ENCODE results near the gene PLPP1.

PLPP1 gene

DNA sequence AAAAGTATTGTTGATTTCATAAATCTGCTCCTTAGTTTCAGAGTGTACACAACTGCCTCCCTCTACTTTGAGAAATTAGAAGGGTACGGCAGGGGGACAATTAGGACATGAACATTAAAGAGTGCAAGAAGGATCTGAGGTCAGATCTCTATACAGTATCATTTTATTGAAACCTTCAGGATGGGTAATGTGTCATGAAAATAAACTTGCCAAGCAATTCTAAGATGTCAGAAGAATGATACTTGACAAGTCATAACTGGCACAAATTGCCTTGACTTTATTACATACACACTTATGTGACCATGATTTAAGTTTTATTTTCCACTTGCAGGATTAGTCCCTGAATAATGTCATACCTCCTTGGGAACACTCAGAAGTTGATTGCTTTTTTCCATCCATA is 92.8 kb downstream of the PLPP1 start:
- Histone ChIP-seq H3K9me3 (ENCODE audit: control insufficient read depth, low read length) (no peaks in the 10 kb centered on the region), H3K4me3 (ENCODE audit: low read depth, low read length) (no peak overlapping the region), H3K4me1 (peaks cover 8% of the 10 kb centered on the region), H3K9ac (no peak overlapping the region), H2AFZ (no peak overlapping the region), H3K36me3 (ENCODE audit: control insufficient read depth, insufficient read depth, low read length) (no peaks in the 10 kb centered on the region), H3K4me2 (ENCODE audit: low read length) (no peak overlapping the region), H3K27ac (no peak overlapping the region), H3K79me2 (no peaks in the 10 kb centered on the region), H3K27me3 (ENCODE audit: control insufficient read depth, insufficient read depth, low read length) (no peaks in the 10 kb centered on the region)
- TF ChIP-seq, protein P1, sequence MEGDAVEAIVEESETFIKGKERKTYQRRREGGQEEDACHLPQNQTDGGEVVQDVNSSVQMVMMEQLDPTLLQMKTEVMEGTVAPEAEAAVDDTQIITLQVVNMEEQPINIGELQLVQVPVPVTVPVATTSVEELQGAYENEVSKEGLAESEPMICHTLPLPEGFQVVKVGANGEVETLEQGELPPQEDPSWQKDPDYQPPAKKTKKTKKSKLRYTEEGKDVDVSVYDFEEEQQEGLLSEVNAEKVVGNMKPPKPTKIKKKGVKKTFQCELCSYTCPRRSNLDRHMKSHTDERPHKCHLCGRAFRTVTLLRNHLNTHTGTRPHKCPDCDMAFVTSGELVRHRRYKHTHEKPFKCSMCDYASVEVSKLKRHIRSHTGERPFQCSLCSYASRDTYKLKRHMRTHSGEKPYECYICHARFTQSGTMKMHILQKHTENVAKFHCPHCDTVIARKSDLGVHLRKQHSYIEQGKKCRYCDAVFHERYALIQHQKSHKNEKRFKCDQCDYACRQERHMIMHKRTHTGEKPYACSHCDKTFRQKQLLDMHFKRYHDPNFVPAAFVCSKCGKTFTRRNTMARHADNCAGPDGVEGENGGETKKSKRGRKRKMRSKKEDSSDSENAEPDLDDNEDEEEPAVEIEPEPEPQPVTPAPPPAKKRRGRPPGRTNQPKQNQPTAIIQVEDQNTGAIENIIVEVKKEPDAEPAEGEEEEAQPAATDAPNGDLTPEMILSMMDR (IDR thresholded peaks at IDR 0.05): no peak

DNA sequence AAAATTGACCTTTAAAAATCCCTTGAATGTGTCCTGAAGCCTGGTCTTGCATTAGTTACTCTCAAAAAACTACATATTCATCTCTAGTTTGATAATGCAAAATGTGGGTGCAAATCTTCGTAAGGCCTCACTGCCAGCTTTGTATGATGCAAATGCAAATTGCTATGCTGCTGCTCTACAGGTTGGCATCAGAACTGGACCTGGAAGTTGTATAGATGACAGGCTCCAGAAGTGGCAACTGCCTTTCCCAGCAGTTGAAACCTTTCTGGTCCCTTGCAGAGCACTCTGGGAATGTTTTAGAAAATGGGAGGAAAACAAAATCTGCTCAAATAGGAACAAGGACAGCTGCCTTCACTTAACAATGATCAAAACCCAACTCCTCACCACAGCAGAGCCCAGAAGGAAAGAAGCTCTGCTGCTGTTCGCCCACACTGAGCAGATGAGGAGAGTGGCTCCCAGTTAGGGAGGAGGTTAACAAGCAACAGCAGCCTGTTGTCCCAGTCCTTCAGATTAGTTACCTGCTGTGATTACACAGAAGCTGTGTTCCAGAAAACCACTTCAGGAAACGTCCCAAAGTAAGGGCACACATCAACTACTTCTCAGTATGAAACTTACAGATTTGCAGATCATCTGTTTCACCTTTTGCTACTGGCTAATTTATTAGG is 93.5 kb downstream of the PLPP1 start:
- no peak overlapping the region for H2AFZ ChIP-seq
- H3K4me1 ChIP-seq: peaks cover 8% of the 10 kb centered on the region
- H3K79me2 ChIP-seq: no peaks in the 10 kb centered on the region
- H3K9me3 ChIP-seq (ENCODE audit: control insufficient read depth, low read length): no peaks in the 10 kb centered on the region
- H3K27ac ChIP-seq: no peak overlapping the region
- H3K4me3 ChIP-seq (ENCODE audit: low read depth, low read length): no peak overlapping the region
- H3K27me3 ChIP-seq (ENCODE audit: control insufficient read depth, insufficient read depth, low read length): no peaks in the 10 kb centered on the region
- TF ChIP-seq, protein P1 (IDR thresholded peaks at IDR 0.05): no peak
- no peak overlapping the region for H3K4me2 ChIP-seq (ENCODE audit: low read length)
- H3K36me3 ChIP-seq (ENCODE audit: control insufficient read depth, insufficient read depth, low read length): no peaks in the 10 kb centered on the region
- H3K9ac ChIP-seq: no peak overlapping the region

DNA sequence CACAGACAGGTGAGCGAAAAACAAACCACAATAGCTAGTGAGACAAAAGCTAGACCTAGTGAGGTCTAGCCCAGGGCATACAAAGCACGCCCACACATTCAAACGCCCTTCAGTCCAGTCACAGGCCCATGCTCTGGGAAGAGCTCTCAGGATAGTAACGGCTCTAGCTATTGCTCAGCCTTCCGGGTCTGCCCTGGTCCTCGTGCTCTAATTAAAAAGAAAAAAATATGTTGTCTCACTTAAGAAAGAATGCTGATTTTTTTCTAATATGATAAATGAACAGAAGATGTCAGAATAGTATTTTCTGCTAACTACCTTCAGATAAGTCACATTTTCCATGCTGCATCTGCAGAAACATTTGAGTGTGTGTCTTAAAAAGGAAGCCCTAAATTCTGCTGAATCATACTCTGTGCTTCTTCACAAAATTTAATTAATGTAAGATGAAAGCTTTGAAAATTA is 94.5 kb downstream of the PLPP1 start:
- Histone ChIP-seq H3K79me2 (no peaks in the 10 kb centered on the region), H3K9ac (no peak overlapping the region), H3K27me3 (ENCODE audit: control insufficient read depth, insufficient read depth, low read length) (no peaks in the 10 kb centered on the region), H3K9me3 (ENCODE audit: control insufficient read depth, low read length) (no peaks in the 10 kb centered on the region), H3K4me3 (ENCODE audit: low read depth, low read length) (no peak overlapping the region), H3K36me3 (ENCODE audit: control insufficient read depth, insufficient read depth, low read length) (no peaks in the 10 kb centered on the region), H2AFZ (no peak overlapping the region), H3K27ac (no peak overlapping the region), H3K4me2 (ENCODE audit: low read length) (no peak overlapping the region), H3K4me1 (peaks cover 8% of the 10 kb centered on the region)
- TF ChIP-seq, protein P1 (IDR thresholded peaks at IDR 0.05): no peak

DNA sequence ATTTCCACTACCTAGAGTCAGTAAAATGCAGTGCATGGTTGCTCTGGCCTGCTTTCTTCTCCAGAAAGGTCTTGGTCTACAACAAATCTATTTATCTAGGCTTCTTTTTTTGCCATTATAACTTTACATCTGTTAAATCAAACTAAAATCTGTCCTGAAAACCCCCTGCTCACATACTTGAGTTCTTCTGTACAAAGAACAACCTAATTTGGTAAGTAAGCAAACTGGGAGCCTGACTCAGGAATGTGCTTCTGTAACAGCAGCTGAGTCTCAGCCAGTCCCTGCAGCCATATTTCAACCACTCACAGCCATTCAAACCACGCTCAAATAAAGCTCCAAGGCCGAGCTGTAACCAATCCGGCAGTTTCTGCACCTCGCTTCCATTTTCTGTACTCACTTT is 95.8 kb downstream of the PLPP1 start:
- H3K36me3 ChIP-seq (ENCODE audit: control insufficient read depth, insufficient read depth, low read length): no peaks in the 10 kb centered on the region
- H3K4me3 ChIP-seq (ENCODE audit: low read depth, low read length): no peak overlapping the region
- TF ChIP-seq, protein P1 (IDR thresholded peaks at IDR 0.05): no peak
- no peak overlapping the region for H3K9ac ChIP-seq
- H3K4me1 ChIP-seq: peaks cover 8% of the 10 kb centered on the region
- no peaks in the 10 kb centered on the region for H3K9me3 ChIP-seq (ENCODE audit: control insufficient read depth, low read length)
- H3K27ac ChIP-seq: no peak overlapping the region
- H3K79me2 ChIP-seq: no peaks in the 10 kb centered on the region
- no peak overlapping the region for H2AFZ ChIP-seq
- H3K27me3 ChIP-seq (ENCODE audit: control insufficient read depth, insufficient read depth, low read length): no peaks in the 10 kb centered on the region
- no peak overlapping the region for H3K4me2 ChIP-seq (ENCODE audit: low read length)

DNA sequence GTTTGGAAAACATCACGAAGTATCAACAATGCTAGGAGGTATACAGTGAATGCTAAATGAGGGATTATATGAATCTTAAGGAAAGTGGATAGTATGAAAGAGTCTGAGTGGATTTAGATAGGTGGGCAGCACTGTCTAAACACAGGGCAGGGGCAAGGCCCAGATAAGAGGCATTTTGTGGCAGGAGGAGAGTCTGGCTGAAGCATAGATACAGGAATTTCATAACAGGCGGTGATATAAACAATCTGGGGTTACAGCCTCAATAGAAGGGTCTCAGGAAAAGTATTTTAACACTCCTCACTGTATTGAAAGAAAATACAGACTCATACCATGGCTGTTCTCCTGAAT is 96.9 kb downstream of the PLPP1 start:
- Histone ChIP-seq H3K9ac (no peak overlapping the region), H2AFZ (peak overlapping the region; percentile 28), H3K4me1 (peaks cover 8% of the 10 kb centered on the region), H3K36me3 (ENCODE audit: control insufficient read depth, insufficient read depth, low read length) (no peaks in the 10 kb centered on the region), H3K4me2 (ENCODE audit: low read length) (no peak overlapping the region), H3K79me2 (no peaks in the 10 kb centered on the region), H3K9me3 (ENCODE audit: control insufficient read depth, low read length) (no peaks in the 10 kb centered on the region), H3K27ac (peak overlapping the region; percentile 47), H3K4me3 (ENCODE audit: low read depth, low read length) (no peak overlapping the region), H3K27me3 (ENCODE audit: control insufficient read depth, insufficient read depth, low read length) (no peaks in the 10 kb centered on the region)
- TF ChIP-seq, protein P1 (IDR thresholded peaks at IDR 0.05): no peak

Measured in parathyroid adenoma (tissue), 2 donors.